Hepatocyte (in vitro differentiated cells): ENCODE measurements around the gene RCAN2.

ENCODE experiments used
- CTCF ChIP-seq: fragments of 200-600 bp; sonication (generic); IDR thresholded peaks from 2 replicates; pipeline ENCODE4 v1.5.1; 2016; ENCODE audit warnings: antibody characterized with exemption, mild to moderate bottlenecking; ENCODE audit not compliant: poor library complexity
- EZH2phosphoT487 ChIP-seq: fragments of 200-600 bp; sonication (generic); IDR thresholded peaks from one replicate; pipeline ENCODE4 v1.6.1; 2018; ENCODE audit warnings: antibody characterized with exemption, mild to moderate bottlenecking, low read depth, moderate library complexity; ENCODE audit not compliant: unreplicated experiment, severe bottlenecking

DNA sequence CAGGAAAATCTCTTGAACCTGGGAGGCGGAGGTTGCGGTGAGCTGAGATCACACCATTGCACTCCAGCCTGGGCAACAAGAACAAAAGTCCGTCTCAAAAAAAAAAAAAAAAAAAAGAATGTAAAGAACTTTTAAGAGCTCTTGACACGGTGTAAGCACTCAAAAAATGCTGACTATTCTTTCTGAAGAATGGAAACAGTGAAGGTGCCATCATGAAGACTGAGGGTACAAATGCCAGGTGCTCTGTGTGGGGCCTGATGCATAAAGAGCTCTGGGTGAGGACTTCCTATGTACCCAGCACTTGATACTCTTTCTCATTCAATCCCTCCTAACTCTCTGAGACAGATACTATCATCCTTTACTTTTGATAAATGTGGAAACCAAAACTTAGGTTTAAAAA is 275.5 kb downstream of the RCAN2 start:
- TF ChIP-seq CTCF (no peak), EZH2phosphoT487 (no peak)
